ENCODE measurements around the gene DUOXA1. TPM values are rescaled to one million over a fixed set of nuclear protein-coding genes. Genes with fewer than 3 reads are reported as not detected.

Gene DUOXA1
- total RNA-seq, 4 donors from 2014 or later = 0.44 to 1.1 (median 0.51) TPM; not detected in 1

GRCh38 chr15:45168751-45169551, 39.3 kb upstream of the DUOXA1 start:
- TF ChIP-seq, protein P1, sequence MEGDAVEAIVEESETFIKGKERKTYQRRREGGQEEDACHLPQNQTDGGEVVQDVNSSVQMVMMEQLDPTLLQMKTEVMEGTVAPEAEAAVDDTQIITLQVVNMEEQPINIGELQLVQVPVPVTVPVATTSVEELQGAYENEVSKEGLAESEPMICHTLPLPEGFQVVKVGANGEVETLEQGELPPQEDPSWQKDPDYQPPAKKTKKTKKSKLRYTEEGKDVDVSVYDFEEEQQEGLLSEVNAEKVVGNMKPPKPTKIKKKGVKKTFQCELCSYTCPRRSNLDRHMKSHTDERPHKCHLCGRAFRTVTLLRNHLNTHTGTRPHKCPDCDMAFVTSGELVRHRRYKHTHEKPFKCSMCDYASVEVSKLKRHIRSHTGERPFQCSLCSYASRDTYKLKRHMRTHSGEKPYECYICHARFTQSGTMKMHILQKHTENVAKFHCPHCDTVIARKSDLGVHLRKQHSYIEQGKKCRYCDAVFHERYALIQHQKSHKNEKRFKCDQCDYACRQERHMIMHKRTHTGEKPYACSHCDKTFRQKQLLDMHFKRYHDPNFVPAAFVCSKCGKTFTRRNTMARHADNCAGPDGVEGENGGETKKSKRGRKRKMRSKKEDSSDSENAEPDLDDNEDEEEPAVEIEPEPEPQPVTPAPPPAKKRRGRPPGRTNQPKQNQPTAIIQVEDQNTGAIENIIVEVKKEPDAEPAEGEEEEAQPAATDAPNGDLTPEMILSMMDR (IDR thresholded peaks at IDR 0.05; ENCODE audit: low read depth) = no peak

GRCh38 chr15:45168286-45168685, 38.6 kb upstream of the DUOXA1 start:
- TF ChIP-seq, protein P1 (IDR thresholded peaks at IDR 0.05; ENCODE audit: low read depth) = no peak

GRCh38 chr15:45167631-45168205, 38.0 kb upstream of the DUOXA1 start:
- TF ChIP-seq, protein P1 (IDR thresholded peaks at IDR 0.05; ENCODE audit: low read depth) = no peak

DNA sequence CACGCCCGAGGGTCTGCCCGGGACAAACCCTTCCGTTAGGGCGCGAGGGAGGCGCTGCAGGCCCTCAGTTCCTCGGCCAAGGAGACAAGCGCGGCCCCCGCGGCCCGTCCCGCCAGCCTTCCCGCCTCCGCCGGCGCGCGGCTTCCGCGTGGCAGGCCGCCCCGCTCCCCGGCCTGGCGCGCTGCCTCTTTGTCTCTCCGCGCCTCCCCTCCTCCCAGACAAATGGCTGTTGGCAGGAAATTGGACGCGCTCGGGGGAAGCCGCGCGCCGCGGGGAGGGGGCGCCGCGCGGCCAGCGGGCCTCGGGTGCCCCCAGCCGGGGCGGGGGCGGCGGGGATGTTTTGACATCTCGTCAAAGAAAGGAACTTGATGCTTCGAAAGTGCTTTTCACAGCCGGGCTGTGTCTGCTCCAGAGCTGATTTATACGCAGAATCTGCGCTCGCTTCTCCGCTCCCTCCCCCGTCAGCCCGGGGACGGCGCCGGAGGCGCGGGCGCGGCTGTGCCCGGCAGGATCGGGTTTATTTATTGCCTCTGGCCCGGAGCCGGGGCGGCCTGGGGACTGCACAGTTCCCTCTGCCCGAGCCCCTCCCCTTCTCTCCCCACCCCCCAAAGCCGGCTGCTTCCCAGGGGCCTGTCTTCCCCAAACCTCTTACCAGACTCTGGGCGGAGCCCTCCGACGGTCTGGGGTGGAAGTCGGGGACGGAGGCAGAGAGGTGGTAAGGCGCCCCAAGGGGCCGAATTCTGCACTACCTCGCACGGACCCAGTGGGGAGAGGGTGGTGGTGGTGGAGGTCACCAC, 37.4 kb upstream of the DUOXA1 start:
- TF ChIP-seq, protein P1 (IDR thresholded peaks at IDR 0.05; ENCODE audit: low read depth) = no peak

DNA sequence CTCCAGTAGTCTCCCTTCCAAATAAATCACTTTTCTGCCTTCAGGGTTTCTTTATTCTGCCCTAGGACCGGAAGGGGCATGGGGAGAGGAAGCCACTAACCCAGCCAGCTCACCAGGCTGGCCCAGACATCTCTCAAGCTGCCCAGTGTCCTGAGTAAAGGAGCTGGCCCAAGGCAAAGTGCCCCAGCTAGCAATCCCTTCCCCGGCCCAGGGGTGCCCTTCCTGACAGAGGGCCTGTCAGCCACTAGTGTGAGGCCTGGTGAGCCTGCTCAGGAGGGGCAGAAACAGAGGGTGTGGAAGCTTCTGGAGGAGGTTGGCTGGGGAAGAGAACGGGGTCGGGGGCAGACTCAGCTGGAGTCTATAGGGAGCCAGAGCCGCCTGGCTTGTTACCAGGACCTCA, 35.9 kb upstream of the DUOXA1 start:
- TF ChIP-seq, protein P1 (IDR thresholded peaks at IDR 0.05; ENCODE audit: low read depth) = no peak

GRCh38 chr15:45164914-45165313, 35.2 kb upstream of the DUOXA1 start:
- TF ChIP-seq, protein P1 (IDR thresholded peaks at IDR 0.05; ENCODE audit: low read depth) = no peak

DNA sequence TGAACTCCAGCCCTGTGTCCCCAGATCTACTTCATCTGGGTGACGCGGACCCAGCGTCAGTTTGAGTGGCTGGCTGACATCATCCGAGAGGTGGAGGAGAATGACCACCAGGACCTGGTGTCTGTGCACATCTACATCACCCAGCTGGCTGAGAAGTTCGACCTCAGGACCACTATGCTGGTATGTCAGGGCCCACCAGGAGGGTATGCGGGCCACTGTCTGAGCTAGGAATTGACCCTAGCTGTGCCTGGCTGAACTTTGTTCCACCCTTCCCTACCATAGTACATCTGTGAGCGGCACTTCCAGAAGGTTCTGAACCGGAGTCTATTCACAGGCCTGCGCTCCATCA, 33.8 kb upstream of the DUOXA1 start:
- TF ChIP-seq, protein P1 (IDR thresholded peaks at IDR 0.05; ENCODE audit: low read depth) = no peak
